Activated CD4-positive, alpha-beta T cell treated with anti-CD3 and anti-CD28 coated beads, Interleukin-2, Interleukin-6, amounts not matched to agents 100 ng/mL and 50 ng/mL, durations not matched to agents 16 hours and 8 hours (primary cell): ENCODE data around the gene RPP40.
"Not testable (repeated sequence)": the region's sequence is repeated elsewhere in the genome, so short reads cannot be mapped to it uniquely, and the experiment has no call there.

Experiments
- DNase-seq: peaks from one replicate; pipeline ENCODE4 v3.0.0-alpha.2; 2020

The RPP40 gene

GRCh38 chr6:5003604-5004372 is at the start of gene RPP40:
Gene RPP40, minus strand, starts transcription at chr6:5004037. Its CDS starts 35 bp downstream, at chr6:5004002.
- DNase-seq, result peak; percentile 98

GRCh38 chr6:5053038-5053437 is 49.2 kb upstream of the RPP40 start:
- DNase-seq, result no peak

- DNase-seq, result no peak
These were observed 47.6 kb upstream of the RPP40 start for GRCh38 chr6:5051394-5051793.

GRCh38 chr6:5050009-5050408 is 46.2 kb upstream of the RPP40 start:
- DNase-seq, result no peak

- no peak for DNase-seq
These were observed 42.6 kb upstream of the RPP40 start for GRCh38 chr6:5046430-5046829.

- no peak for DNase-seq
These were observed 41.6 kb upstream of the RPP40 start for GRCh38 chr6:5045416-5045815.

GRCh38 chr6:5044866-5045265 is 41.0 kb upstream of the RPP40 start:
- DNase-seq, result no peak

- DNase-seq, result no peak
These were observed 38.6 kb upstream of the RPP40 start for GRCh38 chr6:5042436-5042835.

- DNase-seq, result no peak
These were observed 38.1 kb upstream of the RPP40 start for GRCh38 chr6:5041955-5042354.

- no peak for DNase-seq
These were observed 32.4 kb upstream of the RPP40 start for GRCh38 chr6:5036269-5036668.

GRCh38 chr6:5034736-5035135 is 30.9 kb upstream of the RPP40 start:
- no peak for DNase-seq

GRCh38 chr6:5034328-5034727 is 30.5 kb upstream of the RPP40 start:
- DNase-seq, result no peak

GRCh38 chr6:5033214-5033904 is 29.5 kb upstream of the RPP40 start:
- DNase-seq, result not testable (repeated sequence)

- not testable (repeated sequence) for DNase-seq
These were observed 28.9 kb upstream of the RPP40 start for GRCh38 chr6:5032706-5033105.

GRCh38 chr6:5031150-5031549 is 27.3 kb upstream of the RPP40 start:
- no peak for DNase-seq

GRCh38 chr6:5030596-5031136 is 26.8 kb upstream of the RPP40 start:
- peak; percentile 84 for DNase-seq

GRCh38 chr6:5029609-5030008 is 25.8 kb upstream of the RPP40 start:
- DNase-seq, result no peak

- no peak for DNase-seq
These were observed 25.1 kb upstream of the RPP40 start for GRCh38 chr6:5028921-5029320.

- no peak for DNase-seq
These were observed 24.5 kb upstream of the RPP40 start for GRCh38 chr6:5028301-5028700.

- no peak for DNase-seq
These were observed 22.3 kb upstream of the RPP40 start for GRCh38 chr6:5025911-5026819.

GRCh38 chr6:5023923-5024322 is 20.1 kb upstream of the RPP40 start:
- DNase-seq, result no peak

GRCh38 chr6:5020142-5020541 is 16.3 kb upstream of the RPP40 start:
- DNase-seq, result no peak

GRCh38 chr6:5014072-5014561 is 10.3 kb upstream of the RPP40 start:
- no peak for DNase-seq
